Endothelial cell of umbilical vein (primary cell): ENCODE measurements around the gene DNAJC17. TPM values are rescaled to one million over a fixed set of nuclear protein-coding genes. Genes with fewer than 3 reads are reported as not detected.

ENCODE experiments used
- BruUV-seq: library from RNA; stranded (reverse); fragments of 400-500 nt; replicated peaks from 2 replicates; lab custom pipeline; 2021; lab: Mats Ljungman, UMichigan
- CTCF ChIA-PET: fragments of 300-600, 350-600 bp; sonication (Branson Sonifier 250); formaldehyde crosslinking; loops from one replicate; lab custom pipeline; 2021; ENCODE audit warnings: antibody characterized with exemption, inconsistent platforms; lab: Charles Lee
- POLR2A ChIA-PET: fragments of 300-600, 350-600 bp; sonication (Branson Sonifier 250); formaldehyde crosslinking; loops from one replicate; lab custom pipeline; 2021; ENCODE audit warnings: antibody characterized with exemption, inconsistent platforms; lab: Charles Lee
- DNase-seq: peaks from one replicate; pipeline ENCODE4 v3.0.0-alpha.2; 2011; ENCODE audit warnings: low read depth, low spot score
- FAIRE-seq: peaks from 2 replicates; lab custom pipeline; 2011; peaks lifted over from hg19 to GRCh38; lab: Jason Lieb, UNC
- H2AFZ ChIP-seq: 2 replicates; pipeline ENCODE4 v1.6.0; 2012; ENCODE audit warnings: low read depth, low read length, control low read depth, inconsistent platforms
- H3K27ac ChIP-seq: 2 replicates; pipeline ENCODE4 v1.5.1; 2011; ENCODE audit warnings: low read depth, mild to moderate bottlenecking, control low read depth, low read length, moderate library complexity; ENCODE audit not compliant: insufficient read depth
- H3K27me3 ChIP-seq, 2 experiments: 2 replicates each; pipeline versions ENCODE4 v1.6.0 to v1.6.1; 2011; ENCODE audit warnings: low read length in 2 of 2, mixed read lengths in 1 of 2; ENCODE audit not compliant: control insufficient read depth in 2 of 2, insufficient read depth in 2 of 2
- H3K36me3 ChIP-seq, 2 experiments: 2 replicates in 1 of 2; 3 replicates in 1 of 2; pipeline ENCODE4 v1.5.1; 2011; ENCODE audit warnings: low read length in 2 of 2, mild to moderate bottlenecking in 1 of 2, moderate library complexity in 1 of 2; ENCODE audit not compliant: control insufficient read depth in 2 of 2, insufficient read depth in 2 of 2; ENCODE audit errors: extremely low read depth in 1 of 2
- H3K4me1 ChIP-seq: 3 replicates; pipeline ENCODE4 v1.5.1; 2011; ENCODE audit warnings: mild to moderate bottlenecking, low read length; ENCODE audit not compliant: control insufficient read depth, insufficient read depth; ENCODE audit errors: extremely low read depth
- H3K4me2 ChIP-seq: 2 replicates; pipeline ENCODE4 v1.6.1; 2011; ENCODE audit warnings: low read length, control low read depth, mixed read lengths; ENCODE audit not compliant: insufficient read depth
- H3K4me3 ChIP-seq, 3 experiments: fragments of 200-600 bp in 1 of 3; sonication (generic), shearing (Covaris generic) in 1 of 3; replicated peaks in 1 of 3; 2 replicates each; pipeline ENCODE4 v1.5.1; 2011 to 2016; ENCODE audit warnings: control low read depth in 3 of 3, low read length in 3 of 3, mild to moderate bottlenecking in 2 of 3, inconsistent platforms in 1 of 3, low read depth in 1 of 3, moderate library complexity in 1 of 3; ENCODE audit not compliant: insufficient read depth in 1 of 3
- H3K79me2 ChIP-seq: 2 replicates; pipeline ENCODE4 v1.6.0; 2012; ENCODE audit warnings: low read length, inconsistent platforms; ENCODE audit not compliant: control insufficient read depth, insufficient read depth
- H3K9ac ChIP-seq: replicated peaks from 2 replicates; pipeline ENCODE3; 2011; ENCODE audit warnings: low read length, control low read depth; ENCODE audit not compliant: insufficient read depth; ENCODE audit errors: extremely low read depth
- H3K9me1 ChIP-seq: replicated peaks from 3 replicates; pipeline ENCODE4 v1.6.0; 2011; ENCODE audit warnings: mild to moderate bottlenecking, low read length; ENCODE audit not compliant: control insufficient read depth, insufficient read depth; ENCODE audit errors: extremely low read depth
- H3K9me3 ChIP-seq: replicated peaks from 2 replicates; pipeline ENCODE4 v1.5.1; 2012; ENCODE audit warnings: low read length, inconsistent platforms; ENCODE audit not compliant: control insufficient read depth, insufficient read depth
- H4K20me1 ChIP-seq: replicated peaks from 2 replicates; pipeline ENCODE3; 2011; ENCODE audit warnings: mild to moderate bottlenecking, low read length; ENCODE audit not compliant: control insufficient read depth, insufficient read depth; ENCODE audit errors: extremely low read depth
- CTCF ChIP-seq, 2 donors: IDR thresholded peaks; 1 replicate in 1 of 2; 2 replicates in 1 of 2; pipeline ENCODE4 v1.5.1; 2011; ENCODE audit warnings: low read length in 2 of 2, mild to moderate bottlenecking in 2 of 2, moderate library complexity in 2 of 2, control low read depth in 1 of 2, inconsistent platforms in 1 of 2, low read depth in 1 of 2; ENCODE audit not compliant: insufficient read depth in 1 of 2; ENCODE audit errors: extremely low read depth in 1 of 2
- EZH2 ChIP-seq: IDR thresholded peaks from 2 replicates; pipeline ENCODE4 v1.6.1; 2012; ENCODE audit warnings: borderline replicate concordance, low read depth, mild to moderate bottlenecking, moderate library complexity, low read length, inconsistent platforms; ENCODE audit not compliant: severe bottlenecking
- FOS ChIP-seq: IDR thresholded peaks from 2 replicates; pipeline ENCODE4 v1.6.1; 2011; ENCODE audit warnings: mild to moderate bottlenecking, low read length, moderate library complexity, borderline replicate concordance; ENCODE audit not compliant: insufficient read depth
- GATA2 ChIP-seq: IDR thresholded peaks from 2 replicates; pipeline ENCODE4 v1.7.0; 2011; ENCODE audit warnings: low read depth, mild to moderate bottlenecking, moderate library complexity, mixed read lengths, low read length; ENCODE audit not compliant: insufficient read length, insufficient read depth
- JUN ChIP-seq: IDR thresholded peaks from 2 replicates; pipeline ENCODE4 v1.6.1; 2011; ENCODE audit warnings: borderline replicate concordance, low read depth; ENCODE audit not compliant: insufficient read length, insufficient read depth
- MAX ChIP-seq: IDR thresholded peaks from 2 replicates; pipeline ENCODE4 v1.6.1; 2011; ENCODE audit not compliant: insufficient read depth, insufficient read length
- MYC ChIP-seq: IDR thresholded peaks from one replicate; pipeline ENCODE4 v1.6.1; 2011; ENCODE audit warnings: mild to moderate bottlenecking, low read depth, low read length
- POLR2A ChIP-seq: IDR thresholded peaks from 2 replicates; pipeline ENCODE4 v1.6.1; 2012; ENCODE audit warnings: low read depth, mild to moderate bottlenecking, control low read depth, low read length
- POLR2AphosphoS5 ChIP-seq: IDR thresholded peaks from 2 replicates; pipeline ENCODE4 v1.6.1; 2012; ENCODE audit warnings: low read depth, mild to moderate bottlenecking, control low read depth, low read length, moderate library complexity; ENCODE audit not compliant: insufficient read depth
- dilution Hi-C: fragments of 300-500 bp; cut with MboI; formaldehyde crosslinking; loops from one replicate; pipeline ENCODE4 v1.15.0; 2019; ENCODE audit warnings: low sequenced_read_pairs; ENCODE audit not compliant: extremely low pct_ligation_motif_present
- intact Hi-C: fragments of 100-400 bp; cut with micrococcal nuclease; formaldehyde crosslinking; loops from one replicate; pipeline ENCODE4 v1.10.0; 2022
- polyA plus RNA-seq, 4 experiments: library from polyadenylated mRNA; depleted of rRNA in 3 of 4; stranded (reverse) in 3 of 4; unstranded in 1 of 4; fragments of >200 nt; gene quantifications; 2 replicates each; pipeline versions ENCODE4 v1.2.1 to v1.2.3, GENCODE V29; 2011 to 2012; ENCODE audit warnings: missing spikeins in 1 of 4
- total RNA-seq: library from RNA; stranded (reverse); gene quantifications from 2 replicates; pipeline ENCODE4 v1.2.3, GENCODE V29; 2021

The DNAJC17 gene
- total and polyA plus RNA-seq, 2 donors (not counting 3 experiments of a cell fraction or from before 2014, with no cell fraction given): 30.7 to 46.4 TPM

GRCh38 chr15:40838756-40839155, 31.5 kb upstream of the DNAJC17 start:
- no TSS peak for BruUV-seq
- Histone ChIP-seq H3K27me3 (peaks cover 8 to 9% of the 10 kb centered on the region in 2 experiments), H3K4me2 (no peak overlapping the region), H3K9ac (no peak overlapping the region), H4K20me1 (no peaks in the 10 kb centered on the region), H3K79me2 (no peaks in the 10 kb centered on the region), H3K9me1 (no peaks in the 10 kb centered on the region), H3K27ac (no peak overlapping the region), H3K36me3 (no peaks in the 10 kb centered on the region), H3K4me1 (no peaks in the 10 kb centered on the region), H3K9me3 (no peaks in the 10 kb centered on the region), H2AFZ (no peak overlapping the region), H3K4me3 (no peak overlapping the region)
- intact Hi-C loops (no loop called here), dilution Hi-C loops (no loop called here)
- DNase-seq: no peak
- TF ChIP-seq GATA2 (no peak), FOS (no peak), MAX (no peak), POLR2A (no peak), CTCF (IDR thresholded peaks at IDR 0.05; ENCODE audit: extremely low read depth in 1 of 2, insufficient read depth in 1 of 2, low read depth in 1 of 2, low read length in 2 of 2) (no peak), JUN (no peak), POLR2AphosphoS5 (no peak), MYC (no peak), EZH2 (no peak)
- no peak for FAIRE-seq
- CTCF ChIA-PET: interaction anchor here (1.0 to 8.3 kb wide), 3 partner anchors 9 to 19 kb away, joined by 3 to 71 read pairs (median 3); partner anchors contain the start of gene PPP1R14D
- POLR2A ChIA-PET: no interaction called here
